Lung (tissue), 12 donors: ENCODE results near the gene TAF8. TPM values are rescaled to one million over a fixed set of nuclear protein-coding genes. Genes with fewer than 3 reads are reported as not detected.

Experiments used
- ATAC-seq: fragments of 200-7000 bp; cut with Tn5 transposase; one replicate; pipeline ENCODE4 v1.9.1; 2020; ENCODE audit warnings: moderate number of reproducible peaks; ENCODE audit not compliant: insufficient read depth, low FRiP score
- DNase-seq, 3 donors: peaks; one replicate each; pipeline ENCODE4 v3.0.0-alpha.2; 2013 to 2017
- H3K27ac ChIP-seq, 2 donors: one replicate each; pipeline ENCODE4 v1.5.1; 2013; ENCODE audit warnings: mild to moderate bottlenecking in 2 of 2, moderate library complexity in 2 of 2, control low read depth in 1 of 2, inconsistent platforms in 1 of 2, low read depth in 1 of 2, low read length in 1 of 2
- H3K27me3 ChIP-seq, 3 donors: one replicate each; pipeline ENCODE4 v1.5.1; 2013; ENCODE audit warnings: low read length in 2 of 3; ENCODE audit not compliant: control insufficient read depth in 3 of 3, insufficient read depth in 3 of 3
- H3K36me3 ChIP-seq, 4 donors: one replicate each; pipeline ENCODE4 v1.5.1; 2013; ENCODE audit warnings: low read length in 4 of 4, mild to moderate bottlenecking in 1 of 4, moderate library complexity in 1 of 4; ENCODE audit not compliant: control insufficient read depth in 4 of 4, insufficient read depth in 4 of 4
- H3K4me1 ChIP-seq, 5 donors: one replicate each; pipeline ENCODE4 v1.5.1; 2013; ENCODE audit warnings: low read length in 5 of 5, mild to moderate bottlenecking in 2 of 5, moderate library complexity in 1 of 5; ENCODE audit not compliant: control insufficient read depth in 5 of 5, insufficient read depth in 5 of 5
- H3K4me3 ChIP-seq: one replicate; pipeline ENCODE4 v1.5.1; 2013; ENCODE audit warnings: mild to moderate bottlenecking, control low read depth, moderate library complexity
- H3K9ac ChIP-seq, 2 donors: one replicate each; pipeline ENCODE4 v1.5.1; 2013; ENCODE audit warnings: low read length in 2 of 2, control low read depth in 1 of 2; ENCODE audit not compliant: insufficient read depth in 1 of 2
- H3K9me3 ChIP-seq, 4 donors: one replicate each; pipeline ENCODE4 v1.5.1; 2013; ENCODE audit warnings: low read length in 3 of 4, mild to moderate bottlenecking in 1 of 4, moderate library complexity in 1 of 4; ENCODE audit not compliant: control insufficient read depth in 4 of 4, insufficient read depth in 3 of 4
- CTCF ChIP-seq: IDR thresholded peaks from 2 replicates; pipeline ENCODE4 v1.5.1; 2012; ENCODE audit warnings: mild to moderate bottlenecking; ENCODE audit errors: control extremely low read depth, extremely low read depth
- WGBS, 2 donors: extraction: QIAGEN DNeasy Blood & Tissue Kit; methylation state at CpG; one replicate each; pipeline ENCODE4 v1.1.7; 2013; 5-methylcytosine and 5-hydroxymethylcytosine counted together
- polyA plus RNA-seq, 2 donors: library from polyadenylated mRNA; stranded (reverse); fragments of 200-250 nt; gene quantifications; one replicate each; pipeline ENCODE4 v1.2.1, GENCODE V29; 2013
- total RNA-seq, 2 donors: library from RNA; depleted of rRNA in 1 of 2; stranded (reverse); fragments of >200 nt in 1 of 2; gene quantifications; one replicate each; pipeline ENCODE4 v1.2.1, GENCODE V29; 2014 to 2021
- donor health status: control.
- donor health status: control.
- donor health status: Bipolar disorder and iron deficiency.
- donor health status: healthy.
- donor health status: DM: yes; HTN: yes; CAD: no.

The TAF8 gene
- total and polyA plus RNA-seq, 4 donors = 14.0 to 26.7 (median 17.0) TPM

- Histone ChIP-seq H3K27me3 (no peaks in the 10 kb centered on the region), H3K27ac (no peak overlapping the region), H3K9me3 (no peaks in the 10 kb centered on the region), H3K4me1 (peaks cover 0 to 12% (median 4%) of the 10 kb centered on the region in 5 donors), H3K9ac (peak overlapping the region in 1 of 2 donors; percentile 25), H3K4me3 (peak overlapping the region; percentile 3), H3K36me3 (no peaks in the 10 kb centered on the region)
- ATAC-seq = peak; percentile 56
- WGBS, 2 donors = 6 to 12% methylated on average over 65 to 66 of the region's 66 CpGs
- DNase-seq = peak; percentile 62 to 68 (median 67)
- peak; percentile 22 for TF ChIP-seq CTCF
Observed at GRCh38 chr6:42104095-42104803, 53.9 kb downstream of the TAF8 start.

GRCh38 chr6:42104804-42105125 is 54.4 kb downstream of the TAF8 start:
- H3K9me3 ChIP-seq = no peaks in the 10 kb centered on the region
- no peak overlapping the region for H3K27ac ChIP-seq
- H3K4me1 ChIP-seq = peaks cover 0 to 12% (median 4%) of the 10 kb centered on the region in 5 donors
- 18 to 39% methylated on average over 13 to 15 of the region's 16 CpGs for WGBS, 2 donors
- H3K36me3 ChIP-seq = no peaks in the 10 kb centered on the region
- ATAC-seq (no peak), DNase-seq (peak in 1 of 3 donors; percentile 21)
- H3K27me3 ChIP-seq = no peaks in the 10 kb centered on the region
- peak overlapping the region in 1 of 2 donors; percentile 25 for H3K9ac ChIP-seq
- TF ChIP-seq CTCF = no peak
- H3K4me3 ChIP-seq = no peak overlapping the region

GRCh38 chr6:42105156-42105648 is 54.9 kb downstream of the TAF8 start:
- Histone ChIP-seq H3K27ac (no peak overlapping the region), H3K4me1 (peaks cover 0 to 10% (median 0%) of the 10 kb centered on the region in 5 donors), H3K9ac (no peak overlapping the region), H3K36me3 (no peaks in the 10 kb centered on the region), H3K9me3 (no peaks in the 10 kb centered on the region), H3K27me3 (no peaks in the 10 kb centered on the region), H3K4me3 (no peak overlapping the region)
- no peak for TF ChIP-seq CTCF
- DNase-seq = no peak
- ATAC-seq = no peak
- 79 to 83% methylated on average over 17 of the region's 17 CpGs for WGBS, 2 donors
